ENCODE data around the gene GNAQ.

DNA sequence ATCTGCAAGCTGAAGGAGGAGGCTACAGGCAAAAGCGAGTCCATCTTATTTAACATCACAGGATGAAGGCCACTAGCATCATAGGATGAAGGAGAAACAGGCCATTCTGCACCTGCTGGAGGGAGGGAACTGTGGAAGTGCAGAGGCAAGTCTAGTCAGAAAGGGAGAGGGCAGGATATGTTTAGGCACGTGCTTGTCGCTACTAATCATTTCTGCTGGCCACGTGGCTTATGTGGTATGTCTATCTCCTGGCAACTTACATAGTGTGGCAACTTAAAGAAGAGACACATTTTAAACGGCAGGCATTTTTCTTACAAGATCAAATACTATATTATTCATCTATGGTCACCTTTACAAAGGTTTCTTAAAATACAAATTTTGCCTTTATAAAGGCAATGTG, 74.0 kb downstream of the GNAQ start:
- no peak for TF ChIP-seq EGR1 (IDR thresholded peaks at IDR 0.05)
- TF ChIP-seq CREB1 (IDR thresholded peaks at IDR 0.05; ENCODE audit: low read depth): no peak
- TF ChIP-seq, protein P1, sequence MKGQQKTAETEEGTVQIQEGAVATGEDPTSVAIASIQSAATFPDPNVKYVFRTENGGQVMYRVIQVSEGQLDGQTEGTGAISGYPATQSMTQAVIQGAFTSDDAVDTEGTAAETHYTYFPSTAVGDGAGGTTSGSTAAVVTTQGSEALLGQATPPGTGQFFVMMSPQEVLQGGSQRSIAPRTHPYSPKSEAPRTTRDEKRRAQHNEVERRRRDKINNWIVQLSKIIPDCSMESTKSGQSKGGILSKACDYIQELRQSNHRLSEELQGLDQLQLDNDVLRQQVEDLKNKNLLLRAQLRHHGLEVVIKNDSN (IDR thresholded peaks at IDR 0.05): no peak
- TF ChIP-seq CEBPB (IDR thresholded peaks at IDR 0.05): no peak
- TF ChIP-seq, protein P2, sequence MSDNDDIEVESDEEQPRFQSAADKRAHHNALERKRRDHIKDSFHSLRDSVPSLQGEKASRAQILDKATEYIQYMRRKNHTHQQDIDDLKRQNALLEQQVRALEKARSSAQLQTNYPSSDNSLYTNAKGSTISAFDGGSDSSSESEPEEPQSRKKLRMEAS (IDR thresholded peaks at IDR 0.05): no peak
- TF ChIP-seq FOXM1 (IDR thresholded peaks at IDR 0.05; ENCODE audit: borderline replicate concordance, low read depth): no peak
- no peak for TF ChIP-seq RAD21 (IDR thresholded peaks at IDR 0.05; ENCODE audit: low read depth)
- no peak for TF ChIP-seq EP300 (IDR thresholded peaks at IDR 0.05; ENCODE audit: borderline replicate concordance)
- TF ChIP-seq NFIC (IDR thresholded peaks at IDR 0.05): no peak
- no peak for TF ChIP-seq TEAD4 (IDR thresholded peaks at IDR 0.05)
- no peak for TF ChIP-seq TCF12 (IDR thresholded peaks at IDR 0.05; ENCODE audit: low read depth)
- TF ChIP-seq, protein P3, sequence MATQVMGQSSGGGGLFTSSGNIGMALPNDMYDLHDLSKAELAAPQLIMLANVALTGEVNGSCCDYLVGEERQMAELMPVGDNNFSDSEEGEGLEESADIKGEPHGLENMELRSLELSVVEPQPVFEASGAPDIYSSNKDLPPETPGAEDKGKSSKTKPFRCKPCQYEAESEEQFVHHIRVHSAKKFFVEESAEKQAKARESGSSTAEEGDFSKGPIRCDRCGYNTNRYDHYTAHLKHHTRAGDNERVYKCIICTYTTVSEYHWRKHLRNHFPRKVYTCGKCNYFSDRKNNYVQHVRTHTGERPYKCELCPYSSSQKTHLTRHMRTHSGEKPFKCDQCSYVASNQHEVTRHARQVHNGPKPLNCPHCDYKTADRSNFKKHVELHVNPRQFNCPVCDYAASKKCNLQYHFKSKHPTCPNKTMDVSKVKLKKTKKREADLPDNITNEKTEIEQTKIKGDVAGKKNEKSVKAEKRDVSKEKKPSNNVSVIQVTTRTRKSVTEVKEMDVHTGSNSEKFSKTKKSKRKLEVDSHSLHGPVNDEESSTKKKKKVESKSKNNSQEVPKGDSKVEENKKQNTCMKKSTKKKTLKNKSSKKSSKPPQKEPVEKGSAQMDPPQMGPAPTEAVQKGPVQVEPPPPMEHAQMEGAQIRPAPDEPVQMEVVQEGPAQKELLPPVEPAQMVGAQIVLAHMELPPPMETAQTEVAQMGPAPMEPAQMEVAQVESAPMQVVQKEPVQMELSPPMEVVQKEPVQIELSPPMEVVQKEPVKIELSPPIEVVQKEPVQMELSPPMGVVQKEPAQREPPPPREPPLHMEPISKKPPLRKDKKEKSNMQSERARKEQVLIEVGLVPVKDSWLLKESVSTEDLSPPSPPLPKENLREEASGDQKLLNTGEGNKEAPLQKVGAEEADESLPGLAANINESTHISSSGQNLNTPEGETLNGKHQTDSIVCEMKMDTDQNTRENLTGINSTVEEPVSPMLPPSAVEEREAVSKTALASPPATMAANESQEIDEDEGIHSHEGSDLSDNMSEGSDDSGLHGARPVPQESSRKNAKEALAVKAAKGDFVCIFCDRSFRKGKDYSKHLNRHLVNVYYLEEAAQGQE (IDR thresholded peaks at IDR 0.05; ENCODE audit: low read depth): no peak
- TF ChIP-seq TAF1 (IDR thresholded peaks at IDR 0.05; ENCODE audit: low read depth): no peak
- no peak for TF ChIP-seq ZBTB7A (IDR thresholded peaks at IDR 0.05; ENCODE audit: low read depth)

Measured in Ishikawa (cell line).